HCT116 (cell line): ENCODE results near the gene SETD9. TPM values are rescaled to one million over a fixed set of nuclear protein-coding genes. Genes with fewer than 3 reads are reported as not detected.

Experiments used
- ATAC-seq: fragments of 200-7000 bp; cut with Tn5 transposase; 2 replicates; pipeline ENCODE4 v1.9.1; 2020; ENCODE audit warnings: mild to moderate bottlenecking, moderate library complexity
- BruUV-seq: library from RNA; stranded (reverse); fragments of 400-500 nt; replicated peaks from 2 replicates; lab custom pipeline; 2021; lab: Mats Ljungman, UMichigan
- CTCF ChIA-PET: fragments of 300-600 bp; sonication (Branson Sonifier 250); formaldehyde crosslinking; loops from one replicate; lab custom pipeline; 2021; ENCODE audit warnings: antibody characterized with exemption; lab: Charles Lee
- POLR2A ChIA-PET: fragments of 300-600, 350-600 bp; sonication (Branson Sonifier 250); formaldehyde crosslinking; loops from one replicate; lab custom pipeline; 2021; ENCODE audit warnings: antibody characterized with exemption; lab: Charles Lee
- RAD21 ChIA-PET, 2 experiments: fragments of 300-600 bp; sonication (Branson Sonifier 250); formaldehyde crosslinking; loops; one replicate each; lab custom pipeline; 2023; ENCODE audit warnings: low total read pairs in 2 of 2; ENCODE audit not compliant: uncharacterized antibody in 2 of 2, unreplicated experiment in 2 of 2, low non-redundant PET in 1 of 2; lab: Charles Lee
- DNase-seq: peaks from one replicate; pipeline ENCODE4 v3.0.0-alpha.2; 2010; ENCODE audit warnings: low read depth, low spot score
- H2AFZ ChIP-seq: fragments of 200-600 bp; shearing (Covaris generic), sonication (generic); 2 replicates; pipeline ENCODE4 v1.6.1; 2017; ENCODE audit warnings: low read depth, mixed run types, mixed read lengths, antibody characterized with exemption, low read length; ENCODE audit not compliant: poor library complexity, severe bottlenecking
- H3K27ac ChIP-seq: 2 replicates; pipeline ENCODE4 v1.5.1; 2012; ENCODE audit warnings: low read depth, low read length
- H3K27me3 ChIP-seq: fragments of 200-600 bp; sonication (generic); 2 replicates; pipeline ENCODE4 v1.6.1; 2016; ENCODE audit warnings: mixed run types, low read length, mixed read lengths; ENCODE audit not compliant: insufficient read depth
- H3K36me3 ChIP-seq, 2 experiments: fragments of 200-500 bp in 1 of 2; fragments of 200-600 bp in 1 of 2; sonication (Bioruptor generic) in 1 of 2; sonication (generic) in 1 of 2; 2 replicates each; pipeline versions ENCODE4 v1.5.1 to v1.6.1; 2014 to 2016; ENCODE audit warnings: low read length in 2 of 2, inconsistent platforms in 1 of 2, mixed read lengths in 1 of 2, mixed run types in 1 of 2; ENCODE audit not compliant: insufficient read depth in 2 of 2, control insufficient read depth in 1 of 2
- H3K4me1 ChIP-seq, 2 experiments: fragments of 200-600 bp in 1 of 2; sonication (generic) in 1 of 2; 2 replicates each; pipeline versions ENCODE4 v1.5.1 to v1.6.1; 2012 to 2017; ENCODE audit warnings: low read length in 2 of 2, inconsistent platforms in 1 of 2, mild to moderate bottlenecking in 1 of 2, mixed read lengths in 1 of 2, mixed run types in 1 of 2, moderate library complexity in 1 of 2; ENCODE audit not compliant: insufficient read depth in 2 of 2, control insufficient read depth in 1 of 2
- H3K4me2 ChIP-seq: fragments of 200-600 bp; sonication (generic); 2 replicates; pipeline ENCODE4 v1.6.1; 2017; ENCODE audit warnings: mixed run types, low read length, mixed read lengths
- H3K4me3 ChIP-seq, 2 experiments: fragments of 200-600 bp in 1 of 2; sonication (generic) in 1 of 2; replicated peaks in 1 of 2; 2 replicates each; pipeline ENCODE4 v1.5.1; 2011 to 2016; ENCODE audit warnings: low read length in 2 of 2, control low read depth in 1 of 2, low read depth in 1 of 2, mild to moderate bottlenecking in 1 of 2, mixed read lengths in 1 of 2, mixed run types in 1 of 2
- H3K79me2 ChIP-seq: fragments of 200-600 bp; sonication (generic); 2 replicates; pipeline ENCODE4 v1.6.1; 2017; ENCODE audit warnings: mild to moderate bottlenecking, mixed run types, low read length, moderate library complexity, mixed read lengths; ENCODE audit not compliant: insufficient read depth
- H3K9ac ChIP-seq: fragments of 200-600 bp; sonication (generic); 2 replicates; pipeline ENCODE4 v1.6.1; 2016; ENCODE audit warnings: low read length, mixed read lengths
- H3K9me2 ChIP-seq: fragments of 200-600 bp; sonication (generic), shearing (Covaris generic); 2 replicates; pipeline ENCODE4 v1.6.1; 2017; ENCODE audit warnings: mixed run types, mild to moderate bottlenecking, moderate library complexity; ENCODE audit not compliant: insufficient read depth
- H3K9me3 ChIP-seq, 2 experiments: fragments of 200-500 bp in 1 of 2; fragments of 200-600 bp in 1 of 2; sonication (Bioruptor generic) in 1 of 2; sonication (generic) in 1 of 2; 2 replicates each; pipeline ENCODE4 v1.6.1; 2014 to 2017; ENCODE audit warnings: low read length in 2 of 2, mixed read lengths in 2 of 2, inconsistent platforms in 1 of 2, low read depth in 1 of 2, mild to moderate bottlenecking in 1 of 2, mixed run types in 1 of 2, moderate library complexity in 1 of 2; ENCODE audit not compliant: control insufficient read depth in 1 of 2, insufficient read depth in 1 of 2
- H4K20me1 ChIP-seq: fragments of 200-600 bp; sonication (generic), shearing (Covaris generic); 2 replicates; pipeline ENCODE4 v1.6.1; 2017; ENCODE audit warnings: mixed run types, mild to moderate bottlenecking, moderate library complexity; ENCODE audit not compliant: insufficient read depth
- CEBPB ChIP-seq: IDR thresholded peaks from 2 replicates; pipeline ENCODE4 v1.6.1; 2012; ENCODE audit warnings: low read depth
- CTCF ChIP-seq, 3 experiments: fragments of 200-600 bp in 1 of 3; sonication (generic) in 1 of 3; IDR thresholded peaks in 2 of 3; conservative IDR thresholded peaks in 1 of 3; 2 replicates each; pipeline ENCODE4 v1.5.1; 2012 to 2017; ENCODE audit warnings: low read depth in 2 of 3, low read length in 2 of 3, antibody characterized with exemption in 1 of 3, borderline replicate concordance in 1 of 3, control low read depth in 1 of 3, mild to moderate bottlenecking in 1 of 3, mixed read lengths in 1 of 3, mixed run types in 1 of 3, moderate library complexity in 1 of 3; ENCODE audit not compliant: insufficient read depth in 1 of 3
- EGR1 ChIP-seq: IDR thresholded peaks from 2 replicates; pipeline ENCODE4 v1.6.1; 2012; ENCODE audit warnings: low read depth
- MAX ChIP-seq: IDR thresholded peaks from 2 replicates; pipeline ENCODE4 v1.6.1; 2012
- POLR2AphosphoS5 ChIP-seq: IDR thresholded peaks from 2 replicates; pipeline ENCODE4 v1.6.1; 2011; ENCODE audit warnings: mild to moderate bottlenecking, low read depth, low read length, moderate library complexity
- RAD21 ChIP-seq: IDR thresholded peaks from 2 replicates; pipeline ENCODE4 v1.6.1; 2012; ENCODE audit warnings: low read depth, mild to moderate bottlenecking
- SIN3A ChIP-seq: IDR thresholded peaks from 2 replicates; pipeline ENCODE4 v1.6.1; 2012; ENCODE audit warnings: low read depth
- SP1 ChIP-seq: IDR thresholded peaks from 2 replicates; pipeline ENCODE4 v1.6.1; 2012; ENCODE audit warnings: low read depth
- TCF7L2 ChIP-seq: IDR thresholded peaks from 2 replicates; pipeline ENCODE4 v1.7.0; 2011; ENCODE audit warnings: borderline replicate concordance, inconsistent platforms; ENCODE audit not compliant: insufficient read depth, insufficient read length; ENCODE audit errors: extremely low read depth
- ZBTB33 ChIP-seq: IDR thresholded peaks from 2 replicates; pipeline ENCODE4 v1.6.1; 2011; ENCODE audit warnings: mild to moderate bottlenecking, low read length, moderate library complexity; ENCODE audit not compliant: insufficient replicate concordance; ENCODE audit errors: extremely low read depth
- ZFX ChIP-seq: fragments of 450-650 bp; IDR thresholded peaks from 2 replicates; pipeline ENCODE4 v1.6.1; 2017
- intact Hi-C: fragments of 100-400 bp; cut with micrococcal nuclease; formaldehyde crosslinking; loops from 2 replicates; pipeline ENCODE4 v1.10.0; 2022
- total RNA-seq: library from RNA; stranded (reverse); gene quantifications from one replicate; pipeline ENCODE4 v1.2.1, GENCODE V29; 2021; ENCODE audit not compliant: unreplicated experiment

Gene SETD9
- total RNA-seq, 1 experiment from 2014 or later, result 10.9 TPM

GRCh38 chr5:56961746-56962145, 52.4 kb downstream of the SETD9 start (continued):
- no peak for TF ChIP-seq ZBTB33

- BruUV-seq, result no TSS peak
- DNase-seq, result no peak
- no peaks in the 10 kb centered on the region for H3K36me3 ChIP-seq
- CTCF ChIA-PET, result no interaction called here
- TF ChIP-seq SP1, result no peak
- TF ChIP-seq SIN3A, result no peak
- no peak for TF ChIP-seq TCF7L2
- TF ChIP-seq CTCF (IDR thresholded peaks at IDR 0.05 in 2 of 3, conservative IDR thresholded peaks at IDR 0.05 in 1 of 3; ENCODE audit: borderline replicate concordance in 1 of 3, insufficient read depth in 1 of 3, low read depth in 2 of 3, low read length in 2 of 3), result no peak
- TF ChIP-seq POLR2AphosphoS5, result no peak
- no peak for TF ChIP-seq EGR1
- TF ChIP-seq RAD21, result no peak
- TF ChIP-seq CEBPB, result no peak
- TF ChIP-seq ZFX, result no peak
- TF ChIP-seq ZBTB33, result no peak
- TF ChIP-seq MAX, result no peak
- H4K20me1 ChIP-seq, result no peaks in the 10 kb centered on the region
- no peaks in the 10 kb centered on the region for H3K79me2 ChIP-seq
- no peaks in the 10 kb centered on the region for H3K4me1 ChIP-seq
- H3K27me3 ChIP-seq, result peaks cover 4% of the 10 kb centered on the region; the same call in 1 of the 2 replicates
- H3K9me3 ChIP-seq, result no peaks in the 10 kb centered on the region
- intact Hi-C loops, result no loop called here
- no peak overlapping the region for H3K4me2 ChIP-seq
- no peak overlapping the region for H2AFZ ChIP-seq
- POLR2A ChIA-PET, result no interaction called here
- RAD21 ChIA-PET, result no interaction called here
- no peak for ATAC-seq
- no peak overlapping the region for H3K27ac ChIP-seq
- H3K9me2 ChIP-seq, result no peaks in the 10 kb centered on the region
- H3K4me3 ChIP-seq, result no peak overlapping the region
- H3K9ac ChIP-seq, result no peak overlapping the region
These were observed 52.9 kb downstream of the SETD9 start for GRCh38 chr5:56962286-56962685.
